K562 (cell line): ENCODE data around the gene EXOSC9. TPM values are rescaled to one million over a fixed set of nuclear protein-coding genes. Genes with fewer than 3 reads are reported as not detected.

Experiments
- ADNP ChIP-seq: fragments of 200-800 bp; sonication (Bioruptor generic); IDR thresholded peaks from 2 replicates; pipeline ENCODE4 v1.6.1; 2016; ENCODE audit warnings: missing genetic modification characterization, missing compliant biosample characterization
- ATF7 ChIP-seq: fragments of 450-650 bp; IDR thresholded peaks from 2 replicates; pipeline ENCODE4 v1.7.1; 2014; ENCODE audit warnings: mild to moderate bottlenecking, moderate library complexity
- BHLHE40 ChIP-seq: IDR thresholded peaks from 2 replicates; pipeline ENCODE4 v1.6.1; 2011; ENCODE audit warnings: low read length, improper control_type of control experiment
- CEBPB ChIP-seq: fragments of 450-650 bp; IDR thresholded peaks from 2 replicates; pipeline ENCODE4 v1.6.1; 2016; ENCODE audit warnings: missing genetic modification characterization, missing compliant biosample characterization
- CGGBP1 ChIP-seq: fragments of 250-450 bp; sonication (Bioruptor Pico); IDR thresholded peaks from 2 replicates; pipeline ENCODE4 v1.9.0; 2021; ENCODE audit warnings: mild to moderate bottlenecking
- CHD4 ChIP-seq: fragments of 200-600 bp; sonication (generic); IDR thresholded peaks from 3 replicates; pipeline ENCODE4 v1.6.1; 2012; ENCODE audit warnings: low read depth, mild to moderate bottlenecking, mixed read lengths, low read length, inconsistent platforms; ENCODE audit not compliant: insufficient read depth, insufficient replicate concordance, poor library complexity, severe bottlenecking
- EWSR1 ChIP-seq: fragments of 450-650 bp; IDR thresholded peaks from 2 replicates; pipeline ENCODE4 v1.6.1; 2018; ENCODE audit warnings: borderline replicate concordance, mild to moderate bottlenecking, low read depth, moderate library complexity; ENCODE audit not compliant: partially characterized antibody
- GABPB1 ChIP-seq: sonication (generic); formaldehyde crosslinking; IDR thresholded peaks from 2 replicates; pipeline ENCODE4 v1.8.0; 2022; ENCODE audit warnings: mild to moderate bottlenecking, missing genetic modification reagents
- HOMEZ ChIP-seq: fragments of 250-450 bp; sonication (Bioruptor Pico); IDR thresholded peaks from 2 replicates; pipeline ENCODE4 v1.4.0; 2020; ENCODE audit warnings: mild to moderate bottlenecking, moderate library complexity
- KDM5B ChIP-seq: fragments of 200-600 bp; sonication (generic); IDR thresholded peaks from 2 replicates; pipeline ENCODE4 v1.6.1; 2012; ENCODE audit warnings: low read depth, mild to moderate bottlenecking, moderate library complexity, low read length, control low read depth, inconsistent platforms; ENCODE audit not compliant: insufficient replicate concordance
- MAX ChIP-seq: sonication (generic); formaldehyde crosslinking; IDR thresholded peaks from 2 replicates; pipeline ENCODE4 v1.9.0; 2022; ENCODE audit warnings: mild to moderate bottlenecking, missing genetic modification reagents
- MEF2A ChIP-seq: IDR thresholded peaks from 2 replicates; pipeline ENCODE4 v1.6.1; 2011; ENCODE audit warnings: low read depth, mild to moderate bottlenecking, low read length, moderate library complexity; ENCODE audit not compliant: control insufficient read depth
- MITF ChIP-seq: IDR thresholded peaks from 2 replicates; pipeline ENCODE4 v1.6.1; 2014; ENCODE audit warnings: antibody characterized with exemption
- MTA1 ChIP-seq: fragments of 450-650 bp; IDR thresholded peaks from 2 replicates; pipeline ENCODE4 v1.6.1; 2017; ENCODE audit warnings: borderline replicate concordance
- MTA3 ChIP-seq: fragments of 450-650 bp; formaldehyde crosslinking; IDR thresholded peaks from 2 replicates; pipeline ENCODE4 v1.6.1; 2017; ENCODE audit warnings: mild to moderate bottlenecking, borderline replicate concordance
- NONO ChIP-seq, 2 experiments: fragments of 200-400 bp in 1 of 2; fragments of 450-650 bp in 1 of 2; formaldehyde crosslinking in 1 of 2; IDR thresholded peaks; 2 replicates each; pipeline ENCODE4 v1.6.1; 2017; ENCODE audit warnings: low read depth in 2 of 2, mild to moderate bottlenecking in 2 of 2, moderate library complexity in 2 of 2, low read length in 1 of 2
- POLR2H ChIP-seq: IDR thresholded peaks from 2 replicates; pipeline ENCODE4 v1.6.1; 2016; ENCODE audit warnings: missing genetic modification characterization, low read depth, mild to moderate bottlenecking, control low read depth, missing compliant biosample characterization, moderate library complexity
- RBM22 ChIP-seq: fragments of 200-400 bp; formaldehyde crosslinking; IDR thresholded peaks from 2 replicates; pipeline ENCODE4 v1.6.1; 2018; ENCODE audit warnings: low read length, low read depth; ENCODE audit not compliant: poor library complexity, severe bottlenecking
- RFX5 ChIP-seq: IDR thresholded peaks from 2 replicates; pipeline ENCODE4 v1.6.1; 2011; ENCODE audit warnings: low read depth, mild to moderate bottlenecking, improper control_type of control experiment, low read length
- SOX6 ChIP-seq: fragments of 450-650 bp; IDR thresholded peaks from 2 replicates; pipeline ENCODE4 v1.6.1; 2014; ENCODE audit warnings: mild to moderate bottlenecking
- STAT5B ChIP-seq: fragments of 250-450 bp; sonication (Bioruptor Pico); IDR thresholded peaks from 2 replicates; pipeline ENCODE4 v1.8.0; 2021; ENCODE audit warnings: mild to moderate bottlenecking, inconsistent platforms
- U2AF1 ChIP-seq: fragments of 200-400 bp; formaldehyde crosslinking; optimal IDR thresholded peaks from 2 replicates; pipeline ENCODE3; 2017; ENCODE audit warnings: mild to moderate bottlenecking, low read depth, low read length, moderate library complexity
- ZNF253 ChIP-seq: fragments of 250-450 bp; sonication (Bioruptor Pico); conservative IDR thresholded peaks from 2 replicates; pipeline ENCODE4 v1.6.1; 2021; ENCODE audit warnings: mild to moderate bottlenecking
- ZNF274 ChIP-seq: IDR thresholded peaks from 2 replicates; pipeline ENCODE4 v1.6.1; 2011; ENCODE audit warnings: low read depth, mild to moderate bottlenecking, low read length, moderate library complexity, borderline replicate concordance
- polyA plus RNA-seq, 8 experiments: library from polyadenylated mRNA; depleted of rRNA in 4 of 8; stranded (reverse) in 5 of 8; unstranded in 3 of 8; fragments of >200 nt; fragmentation: Nextera tagmentation in 2 of 8; fragmentation: Illumina TruSeq in 1 of 8; extraction: Ambion mirVana in 2 of 8; extraction: Trizol in 1 of 8; gene quantifications; 2 replicates each; pipeline versions ENCODE4 v1.2.1 to v1.2.3, GENCODE V29; 2011 to 2014; ENCODE audit warnings: inconsistent platforms in 1 of 8, missing spikeins in 1 of 8
- total RNA-seq, 7 experiments: library from RNA; depleted of rRNA in 6 of 7; stranded (reverse); fragments of >200 nt in 6 of 7; fragmentation: Illumina TruSeq in 2 of 7; extraction: Trizol in 2 of 7; gene quantifications; 2 replicates each; pipeline versions ENCODE4 v1.2.1 to v1.2.3, GENCODE V29; 2011 to 2021; ENCODE audit warnings: low replicate concordance in 1 of 7

Gene EXOSC9
- total and polyA plus RNA-seq, 9 of the 15 experiments (the other 6 are each of a cell fraction or from before 2014, with no cell fraction given): 64.7 to 166 (median 115) TPM

GRCh38 chr4:121823505-121824170, 22.5 kb downstream of the EXOSC9 start, which contains the start of gene CCNA2 (continued):
- no peak for TF ChIP-seq MITF
- TF ChIP-seq MEF2A: no peak
- peak; percentile 76 for TF ChIP-seq ATF7
- no peak for TF ChIP-seq EWSR1
- no peak for TF ChIP-seq HOMEZ
- TF ChIP-seq MTA3: peak; percentile 51; the same call in 1 of the 2 replicates
- peak; percentile 100 for TF ChIP-seq MTA1
- TF ChIP-seq ZNF274: peak; percentile 45; the same call in 1 of the 2 replicates
- TF ChIP-seq POLR2H (tag): peak; percentile 85; the same call in 1 of the 2 replicates
- peak; percentile 40; the same call in 1 of the 2 replicates for TF ChIP-seq BHLHE40
- TF ChIP-seq GABPB1 (CRISPR knock-in tag): peak; percentile 72
- TF ChIP-seq CHD4: no peak
- TF ChIP-seq SOX6: no peak; the same call in none of the 2 replicates
- TF ChIP-seq ADNP (tag): no peak
- no peak for TF ChIP-seq STAT5B (CRISPR knock-in tag)
- peak; percentile 46; the same call in 1 of the 2 replicates for TF ChIP-seq CGGBP1 (CRISPR knock-in tag)
- peak; percentile 54; the same call in 1 of the 2 replicates for TF ChIP-seq MAX
- peak; percentile 70 for TF ChIP-seq U2AF1
- TF ChIP-seq NONO (IDR thresholded peaks at IDR 0.05; ENCODE audit: low read depth in 2 of 2, low read length in 1 of 2): peak in 1 of 2 experiments; percentile 40; a peak in 1 of 4 replicates
- no peak for TF ChIP-seq RFX5
- TF ChIP-seq CEBPB (tag): peak; percentile 88
- no peak for TF ChIP-seq ZNF253 (CRISPR knock-in tag)
- peak; percentile 67 for TF ChIP-seq RBM22
- peak; percentile 73 for TF ChIP-seq KDM5B
